Tibial artery (tissue), 4 donors: ENCODE results near the gene PNN.

ENCODE experiments used
- DNase-seq, 2 donors: peaks; one replicate each; pipeline ENCODE4 v3.0.0-alpha.2; 2019
- H3K27ac ChIP-seq, 2 donors: fragments of 200-600 bp; sonication (generic) in 1 of 2; 1 replicate in 1 of 2; 2 replicates in 1 of 2; pipeline ENCODE4 v1.5.1; 2018 to 2019; ENCODE audit warnings: mild to moderate bottlenecking in 1 of 2
- H3K27me3 ChIP-seq, 2 donors: fragments of 200-600 bp; sonication (generic) in 1 of 2; one replicate each; pipeline versions ENCODE4 v1.5.1 to v1.6.0; 2016 to 2019
- H3K36me3 ChIP-seq, 3 donors: fragments of 200-600 bp; sonication (generic) in 2 of 3; one replicate each; pipeline ENCODE4 v1.5.1; 2016 to 2019; ENCODE audit warnings: mild to moderate bottlenecking in 2 of 3
- H3K4me1 ChIP-seq, 4 donors: fragments of 200-600 bp; sonication (generic) in 2 of 4; 1 replicate in 3 of 4; 2 replicates in 1 of 4; pipeline ENCODE4 v1.5.1; 2016 to 2019
- H3K4me3 ChIP-seq, 2 donors: fragments of 200-600 bp; sonication (generic) in 1 of 2; 1 replicate in 1 of 2; 2 replicates in 1 of 2; pipeline ENCODE4 v1.5.1; 2018 to 2019; ENCODE audit warnings: mild to moderate bottlenecking in 2 of 2
- H3K9me3 ChIP-seq, 3 donors: fragments of 200-600 bp; sonication (generic) in 1 of 3; one replicate each; pipeline ENCODE4 v1.5.1; 2016 to 2019
- intact Hi-C: fragments of 100-400 bp; cut with DNase I; formaldehyde crosslinking; loops from one replicate; pipeline ENCODE4 v1.15.0; 2023; ENCODE audit warnings: low total_unique reads
- TF ChIP-seq, protein P1 (sequence below), 2 experiments: fragments of 200-600 bp in 1 of 2; fragments of 450-650 bp in 1 of 2; IDR thresholded peaks; one replicate each; pipeline ENCODE4 v1.5.1; 2017 to 2019; ENCODE audit warnings: antibody characterized with exemption in 2 of 2, mild to moderate bottlenecking in 1 of 2, moderate library complexity in 1 of 2

Gene PNN

DNA sequence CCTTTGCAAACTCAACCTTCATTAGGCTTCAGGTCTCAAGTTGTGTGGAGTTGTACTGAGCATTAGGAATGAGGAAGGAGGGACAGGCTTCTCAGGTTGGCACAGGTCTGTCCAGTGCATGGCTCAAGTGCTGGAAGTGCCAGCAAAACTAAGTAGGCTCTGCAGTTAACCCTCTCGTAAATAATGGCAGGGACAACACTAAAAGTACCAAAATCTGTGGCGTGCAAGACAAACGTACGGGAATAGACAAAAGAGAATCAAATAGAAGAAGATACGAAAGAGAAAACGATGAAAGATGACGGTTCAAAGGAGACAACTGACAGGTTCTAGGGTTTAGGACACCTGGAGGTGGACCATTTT lies 5.5 kb upstream of the PNN start:
- Histone ChIP-seq H3K4me3 (peak overlapping the region; percentile 81 to 86), H3K36me3 (peaks cover 0 to 8% (median 0%) of the 10 kb centered on the region in 3 donors), H3K9me3 (no peaks in the 10 kb centered on the region), H3K4me1 (peaks cover 0 to 38% (median 25%) of the 10 kb centered on the region in 4 donors), H3K27me3 (no peaks in the 10 kb centered on the region), H3K27ac (peak overlapping the region; percentile 93 to 96)
- TF ChIP-seq, protein P1, sequence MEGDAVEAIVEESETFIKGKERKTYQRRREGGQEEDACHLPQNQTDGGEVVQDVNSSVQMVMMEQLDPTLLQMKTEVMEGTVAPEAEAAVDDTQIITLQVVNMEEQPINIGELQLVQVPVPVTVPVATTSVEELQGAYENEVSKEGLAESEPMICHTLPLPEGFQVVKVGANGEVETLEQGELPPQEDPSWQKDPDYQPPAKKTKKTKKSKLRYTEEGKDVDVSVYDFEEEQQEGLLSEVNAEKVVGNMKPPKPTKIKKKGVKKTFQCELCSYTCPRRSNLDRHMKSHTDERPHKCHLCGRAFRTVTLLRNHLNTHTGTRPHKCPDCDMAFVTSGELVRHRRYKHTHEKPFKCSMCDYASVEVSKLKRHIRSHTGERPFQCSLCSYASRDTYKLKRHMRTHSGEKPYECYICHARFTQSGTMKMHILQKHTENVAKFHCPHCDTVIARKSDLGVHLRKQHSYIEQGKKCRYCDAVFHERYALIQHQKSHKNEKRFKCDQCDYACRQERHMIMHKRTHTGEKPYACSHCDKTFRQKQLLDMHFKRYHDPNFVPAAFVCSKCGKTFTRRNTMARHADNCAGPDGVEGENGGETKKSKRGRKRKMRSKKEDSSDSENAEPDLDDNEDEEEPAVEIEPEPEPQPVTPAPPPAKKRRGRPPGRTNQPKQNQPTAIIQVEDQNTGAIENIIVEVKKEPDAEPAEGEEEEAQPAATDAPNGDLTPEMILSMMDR (IDR thresholded peaks at IDR 0.05): no peak
- intact Hi-C loops: no loop called here
- DNase-seq: no peak

DNA sequence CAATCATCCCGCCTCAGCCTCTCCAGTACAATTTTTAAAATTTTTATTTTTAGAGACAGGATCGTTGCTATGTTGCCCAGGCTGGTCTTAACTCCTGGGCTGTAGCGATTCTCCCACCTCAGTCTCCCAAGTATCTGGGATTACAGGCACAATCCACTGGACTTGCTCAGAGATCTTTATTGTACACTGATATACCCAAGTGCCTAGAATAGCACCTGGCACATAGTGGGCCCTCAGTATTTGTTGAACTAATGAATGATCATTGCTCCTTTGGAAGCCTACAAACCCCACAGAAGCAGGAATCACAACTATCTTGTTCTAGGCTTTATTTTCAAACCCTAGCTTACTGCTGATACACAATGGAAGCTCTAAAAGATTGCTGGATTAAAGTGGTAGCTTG lies 1.9 kb upstream of the PNN start:
- Histone ChIP-seq H3K4me3 (no peak overlapping the region), H3K4me1 (peaks cover 0 to 34% (median 28%) of the 10 kb centered on the region in 4 donors), H3K27ac (no peak overlapping the region), H3K9me3 (no peaks in the 10 kb centered on the region), H3K27me3 (no peaks in the 10 kb centered on the region), H3K36me3 (peaks cover 18 to 20% (median 18%) of the 10 kb centered on the region in 3 donors)
- TF ChIP-seq, protein P1 (IDR thresholded peaks at IDR 0.05): no peak
- intact Hi-C loops: loop anchor here (5.0 kb wide), 2 partner anchors 66 to 259 kb away; partner anchors contain the start of gene FBXO33
- no peak for DNase-seq

DNA sequence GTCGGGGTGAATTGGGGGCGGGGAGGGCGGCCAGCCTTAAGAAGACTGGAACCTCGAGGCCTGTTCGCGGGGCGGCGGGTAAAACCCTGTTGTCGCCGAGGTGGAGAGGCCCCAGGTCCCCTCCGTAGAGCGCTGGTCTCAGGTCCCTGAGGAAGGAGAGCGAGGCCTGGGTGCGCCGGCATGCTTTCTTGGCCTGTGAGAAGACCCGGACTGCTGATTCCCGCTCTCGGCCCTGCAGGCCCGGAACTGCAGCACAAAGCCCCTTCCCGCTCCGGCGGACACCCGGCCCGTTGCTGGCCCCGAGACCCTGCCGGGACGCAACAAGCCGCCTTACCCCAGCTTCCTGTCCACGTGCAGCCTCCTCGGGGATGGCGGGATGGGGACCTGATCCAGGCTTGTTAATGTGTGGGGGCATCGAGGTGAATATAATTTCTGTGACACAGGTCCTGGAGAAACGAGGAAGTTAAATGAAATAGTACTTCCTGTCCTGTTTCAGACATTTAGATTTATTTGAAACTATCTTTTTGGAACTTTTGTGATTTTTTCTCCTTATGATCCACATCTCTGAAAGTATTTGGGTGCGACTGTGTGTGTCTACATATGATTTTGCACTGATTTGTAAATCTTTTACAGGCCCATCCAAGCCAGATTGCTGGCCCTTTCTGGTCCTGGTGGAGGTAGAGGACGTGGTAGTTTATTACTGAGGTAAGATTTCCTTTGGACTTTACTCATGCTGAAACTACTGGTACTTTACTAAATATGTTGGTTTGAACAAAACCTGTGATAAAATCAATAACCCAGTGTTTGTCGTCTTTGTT lies 600 bp downstream of the PNN start:
- TF ChIP-seq, protein P1 (IDR thresholded peaks at IDR 0.05): no peak
- Histone ChIP-seq H3K27ac (peak overlapping the region; percentile 84 to 90), H3K27me3 (no peaks in the 10 kb centered on the region), H3K4me1 (peaks cover 0 to 24% (median 16%) of the 10 kb centered on the region in 4 donors), H3K9me3 (no peaks in the 10 kb centered on the region), H3K36me3 (peaks cover 42 to 45% (median 43%) of the 10 kb centered on the region in 3 donors), H3K4me3 (peak overlapping the region; percentile 78 to 86)
- intact Hi-C loops: loop anchor here (2.0 kb wide), 1 partner anchor 91 kb away; no protein-coding TSS in a partner anchor
- DNase-seq: no peak

DNA sequence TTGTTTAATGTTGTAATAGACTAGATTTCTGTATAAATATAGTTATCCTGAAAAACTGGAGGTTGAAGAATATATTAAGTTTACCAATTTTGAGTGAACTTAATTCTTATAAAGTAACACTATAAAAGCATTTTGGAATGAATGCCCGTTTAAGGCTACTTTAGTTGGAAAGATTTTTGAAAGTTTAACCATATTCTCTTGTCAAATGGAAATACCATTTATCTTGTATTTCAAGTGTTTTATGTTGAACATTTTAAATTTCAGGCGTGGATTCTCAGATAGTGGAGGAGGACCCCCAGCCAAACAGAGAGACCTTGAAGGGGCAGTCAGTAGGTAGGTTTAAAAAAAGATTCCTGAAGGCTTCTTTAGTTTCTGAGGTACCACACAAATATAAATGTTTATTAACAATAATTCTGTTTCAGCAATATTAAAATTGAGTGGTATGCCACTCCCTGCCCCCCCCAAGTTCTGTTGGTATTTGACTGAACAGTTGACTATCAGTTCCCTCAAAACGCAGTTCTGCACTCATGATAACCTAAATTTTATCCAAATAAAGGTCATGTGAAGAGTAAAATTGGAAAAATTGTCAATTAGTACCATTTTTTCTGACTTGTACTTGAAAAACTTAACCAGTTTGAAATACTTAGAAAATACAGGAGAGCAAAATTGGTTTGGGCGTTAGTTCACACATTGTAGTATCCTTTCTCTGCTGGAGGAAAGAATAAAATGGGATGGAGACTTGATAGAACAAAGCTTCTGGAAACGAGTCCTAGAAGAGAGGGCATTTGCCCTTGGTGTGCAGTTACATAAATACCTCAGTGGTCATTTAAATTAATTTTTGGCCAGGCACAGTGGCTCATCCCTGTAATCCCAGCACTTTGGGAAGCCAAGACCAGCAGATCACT lies 1.5 kb downstream of the PNN start:
- peaks cover 51 to 53% (median 51%) of the 10 kb centered on the region in 3 donors for H3K36me3 ChIP-seq
- no peaks in the 10 kb centered on the region for H3K27me3 ChIP-seq
- H3K4me3 ChIP-seq: peak overlapping the region; percentile 78 to 86
- H3K4me1 ChIP-seq: peaks cover 0 to 21% (median 14%) of the 10 kb centered on the region in 4 donors
- intact Hi-C loops: no loop called here
- H3K9me3 ChIP-seq: no peaks in the 10 kb centered on the region
- no peak for DNase-seq
- peak overlapping the region in 1 of 2 donors; percentile 84 for H3K27ac ChIP-seq
- TF ChIP-seq, protein P1 (IDR thresholded peaks at IDR 0.05): no peak

DNA sequence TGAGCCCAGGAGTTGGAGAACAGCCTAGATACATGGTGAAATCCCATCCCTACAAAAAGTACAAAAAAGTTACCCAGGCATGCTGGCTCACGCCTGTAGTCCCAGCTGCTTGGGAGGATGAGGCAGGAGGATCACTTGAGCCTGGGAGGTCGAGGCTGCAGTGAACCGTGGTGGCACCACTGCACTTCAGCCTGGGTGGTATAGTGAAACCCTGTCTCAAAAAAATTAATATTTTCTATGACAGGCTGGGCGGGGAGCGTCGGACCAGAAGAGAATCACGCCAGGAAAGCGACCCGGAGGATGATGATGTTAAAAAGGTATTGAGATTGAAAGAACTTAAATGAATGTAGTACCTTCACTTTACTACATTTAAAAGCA lies 2.1 kb downstream of the PNN start:
- H3K27ac ChIP-seq: no peak overlapping the region
- H3K36me3 ChIP-seq: peaks cover 55 to 58% (median 56%) of the 10 kb centered on the region in 3 donors
- no peak for DNase-seq
- H3K4me1 ChIP-seq: peaks cover 0 to 21% (median 14%) of the 10 kb centered on the region in 4 donors
- intact Hi-C loops: no loop called here
- TF ChIP-seq, protein P1 (IDR thresholded peaks at IDR 0.05): no peak
- no peaks in the 10 kb centered on the region for H3K27me3 ChIP-seq
- no peak overlapping the region for H3K4me3 ChIP-seq
- H3K9me3 ChIP-seq: no peaks in the 10 kb centered on the region
